ENCODE data around the gene COBL. TPM values are rescaled to one million over a fixed set of nuclear protein-coding genes. Genes with fewer than 3 reads are reported as not detected.

COBL gene
- total and polyA plus RNA-seq, 2 of the 8 experiments (the other 6 are each of a cell fraction or from before 2014, with no cell fraction given) = 13.8 to 40.4 TPM

- no peak for TF ChIP-seq BACH1 (IDR thresholded peaks at IDR 0.05; ENCODE audit: low read length)
- TF ChIP-seq MAFK (IDR thresholded peaks at IDR 0.05; ENCODE audit: low read depth, low read length) = no peak
- no peak for TF ChIP-seq GABPA (IDR thresholded peaks at IDR 0.05; ENCODE audit: borderline replicate concordance, insufficient read depth, low read length)
- TF ChIP-seq NRF1 (IDR thresholded peaks at IDR 0.05; ENCODE audit: low read depth, low read length) = no peak
- TF ChIP-seq ATF3 (IDR thresholded peaks at IDR 0.05; ENCODE audit: insufficient read depth, low read depth, low read length) = no peak
- TF ChIP-seq GTF2F1 (IDR thresholded peaks at IDR 0.05; ENCODE audit: borderline replicate concordance, low read depth, low read length) = no peak
- TF ChIP-seq JUN (IDR thresholded peaks at IDR 0.05; ENCODE audit: low read depth, low read length) = no peak
These were observed 282.7 kb downstream of the COBL start (continued) for GRCh38 chr7:51033727-51034520.
